ENCODE results near the gene KCP.

KCP gene

DNA sequence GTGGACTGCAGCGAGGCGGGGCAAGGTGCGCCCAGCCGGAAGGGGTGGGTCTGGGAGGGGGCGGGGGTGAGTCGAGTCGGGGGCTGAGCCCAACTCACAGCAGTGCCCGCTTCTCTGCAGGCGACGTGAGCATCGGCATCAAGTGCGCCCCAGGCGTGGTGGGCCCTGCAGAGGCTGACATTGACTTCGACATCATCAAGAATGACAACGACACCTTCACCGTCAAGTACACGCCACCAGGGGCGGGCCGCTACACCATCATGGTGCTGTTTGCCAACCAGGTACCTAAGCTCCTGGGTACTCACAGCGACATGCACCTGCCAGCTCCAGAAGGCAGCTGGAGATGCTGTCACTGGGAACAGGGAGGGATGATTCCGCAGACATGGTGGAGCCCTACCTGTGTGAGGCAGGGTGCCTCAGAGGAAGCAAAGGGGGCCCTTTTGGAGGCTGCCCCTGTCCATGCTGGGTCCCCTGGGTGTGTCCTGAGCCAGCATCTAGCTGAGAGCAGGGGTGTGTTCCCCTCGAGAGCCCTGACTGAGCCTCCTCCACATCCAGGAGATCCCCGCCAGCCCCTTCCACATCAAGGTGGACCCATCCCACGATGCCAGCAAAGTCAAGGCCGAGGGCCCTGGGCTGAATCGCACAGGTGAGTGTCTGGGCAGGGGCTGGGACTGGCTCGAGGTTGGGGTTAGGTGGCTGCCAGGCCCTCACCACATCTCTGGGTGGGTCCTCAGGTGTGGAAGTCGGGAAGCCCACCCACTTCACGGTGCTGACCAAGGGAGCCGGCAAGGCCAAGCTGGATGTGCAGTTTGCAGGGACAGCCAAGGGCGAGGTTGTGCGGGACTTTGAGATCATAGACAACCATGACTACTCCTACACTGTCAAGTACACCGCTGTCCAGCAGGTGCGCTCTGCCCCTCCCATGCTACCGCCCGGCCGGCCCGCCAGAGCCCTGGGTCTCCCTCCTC is 67.6 kb downstream of the KCP start:
- Histone ChIP-seq H3K4me3 (replicated peaks; ENCODE audit: low read depth, low read length) (no peak overlapping the region), H3K27me3 (replicated peaks; ENCODE audit: control insufficient read depth, insufficient read depth, low read length) (no peaks in the 10 kb centered on the region; the same call in 1 of the 2 replicates), H3K36me3 (ENCODE audit: control insufficient read depth, insufficient read depth, low read length) (no peaks in the 10 kb centered on the region)
- TF ChIP-seq, protein P1, sequence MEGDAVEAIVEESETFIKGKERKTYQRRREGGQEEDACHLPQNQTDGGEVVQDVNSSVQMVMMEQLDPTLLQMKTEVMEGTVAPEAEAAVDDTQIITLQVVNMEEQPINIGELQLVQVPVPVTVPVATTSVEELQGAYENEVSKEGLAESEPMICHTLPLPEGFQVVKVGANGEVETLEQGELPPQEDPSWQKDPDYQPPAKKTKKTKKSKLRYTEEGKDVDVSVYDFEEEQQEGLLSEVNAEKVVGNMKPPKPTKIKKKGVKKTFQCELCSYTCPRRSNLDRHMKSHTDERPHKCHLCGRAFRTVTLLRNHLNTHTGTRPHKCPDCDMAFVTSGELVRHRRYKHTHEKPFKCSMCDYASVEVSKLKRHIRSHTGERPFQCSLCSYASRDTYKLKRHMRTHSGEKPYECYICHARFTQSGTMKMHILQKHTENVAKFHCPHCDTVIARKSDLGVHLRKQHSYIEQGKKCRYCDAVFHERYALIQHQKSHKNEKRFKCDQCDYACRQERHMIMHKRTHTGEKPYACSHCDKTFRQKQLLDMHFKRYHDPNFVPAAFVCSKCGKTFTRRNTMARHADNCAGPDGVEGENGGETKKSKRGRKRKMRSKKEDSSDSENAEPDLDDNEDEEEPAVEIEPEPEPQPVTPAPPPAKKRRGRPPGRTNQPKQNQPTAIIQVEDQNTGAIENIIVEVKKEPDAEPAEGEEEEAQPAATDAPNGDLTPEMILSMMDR (IDR thresholded peaks at IDR 0.05; ENCODE audit: insufficient read depth, low read length, poor library complexity, severe bottlenecking), result no peak
- no peak for DNase-seq (ENCODE audit: extremely low read depth, insufficient read length)

GRCh38 chr7:128841921-128842673 is 68.4 kb downstream of the KCP start:
- DNase-seq (ENCODE audit: extremely low read depth, insufficient read length), result peak; percentile 60
- no peaks in the 10 kb centered on the region for H3K36me3 ChIP-seq (ENCODE audit: control insufficient read depth, insufficient read depth, low read length)
- TF ChIP-seq, protein P1 (IDR thresholded peaks at IDR 0.05; ENCODE audit: insufficient read depth, low read length, poor library complexity, severe bottlenecking), result peak; percentile 87
- H3K4me3 ChIP-seq (replicated peaks; ENCODE audit: low read depth, low read length), result no peak overlapping the region
- no peaks in the 10 kb centered on the region; the same call in 1 of the 2 replicates for H3K27me3 ChIP-seq (replicated peaks; ENCODE audit: control insufficient read depth, insufficient read depth, low read length)

DNA sequence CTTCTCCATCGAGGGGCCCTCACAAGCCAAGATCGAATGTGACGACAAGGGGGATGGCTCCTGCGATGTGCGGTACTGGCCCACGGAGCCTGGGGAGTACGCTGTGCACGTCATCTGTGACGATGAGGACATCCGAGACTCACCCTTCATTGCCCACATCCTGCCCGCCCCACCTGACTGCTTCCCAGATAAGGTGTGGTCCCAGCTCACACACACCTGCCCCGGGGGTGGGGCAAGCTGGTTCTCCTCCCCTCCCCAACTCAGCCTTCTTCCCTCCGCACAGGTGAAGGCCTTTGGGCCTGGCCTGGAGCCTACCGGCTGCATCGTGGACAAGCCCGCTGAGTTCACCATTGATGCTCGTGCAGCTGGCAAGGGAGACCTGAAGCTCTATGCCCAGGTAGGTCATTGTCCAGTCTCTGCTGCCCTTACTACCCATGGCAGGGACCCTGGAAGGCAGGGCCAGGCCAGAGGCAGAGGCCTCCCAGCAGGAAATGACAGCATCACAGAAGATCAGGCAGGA is 69.3 kb downstream of the KCP start:
- Histone ChIP-seq H3K27me3 (replicated peaks; ENCODE audit: control insufficient read depth, insufficient read depth, low read length) (no peaks in the 10 kb centered on the region; the same call in 1 of the 2 replicates), H3K4me3 (replicated peaks; ENCODE audit: low read depth, low read length) (no peak overlapping the region), H3K36me3 (ENCODE audit: control insufficient read depth, insufficient read depth, low read length) (no peaks in the 10 kb centered on the region)
- no peak for DNase-seq (ENCODE audit: extremely low read depth, insufficient read length)
- TF ChIP-seq, protein P1 (IDR thresholded peaks at IDR 0.05; ENCODE audit: insufficient read depth, low read length, poor library complexity, severe bottlenecking), result no peak

DNA sequence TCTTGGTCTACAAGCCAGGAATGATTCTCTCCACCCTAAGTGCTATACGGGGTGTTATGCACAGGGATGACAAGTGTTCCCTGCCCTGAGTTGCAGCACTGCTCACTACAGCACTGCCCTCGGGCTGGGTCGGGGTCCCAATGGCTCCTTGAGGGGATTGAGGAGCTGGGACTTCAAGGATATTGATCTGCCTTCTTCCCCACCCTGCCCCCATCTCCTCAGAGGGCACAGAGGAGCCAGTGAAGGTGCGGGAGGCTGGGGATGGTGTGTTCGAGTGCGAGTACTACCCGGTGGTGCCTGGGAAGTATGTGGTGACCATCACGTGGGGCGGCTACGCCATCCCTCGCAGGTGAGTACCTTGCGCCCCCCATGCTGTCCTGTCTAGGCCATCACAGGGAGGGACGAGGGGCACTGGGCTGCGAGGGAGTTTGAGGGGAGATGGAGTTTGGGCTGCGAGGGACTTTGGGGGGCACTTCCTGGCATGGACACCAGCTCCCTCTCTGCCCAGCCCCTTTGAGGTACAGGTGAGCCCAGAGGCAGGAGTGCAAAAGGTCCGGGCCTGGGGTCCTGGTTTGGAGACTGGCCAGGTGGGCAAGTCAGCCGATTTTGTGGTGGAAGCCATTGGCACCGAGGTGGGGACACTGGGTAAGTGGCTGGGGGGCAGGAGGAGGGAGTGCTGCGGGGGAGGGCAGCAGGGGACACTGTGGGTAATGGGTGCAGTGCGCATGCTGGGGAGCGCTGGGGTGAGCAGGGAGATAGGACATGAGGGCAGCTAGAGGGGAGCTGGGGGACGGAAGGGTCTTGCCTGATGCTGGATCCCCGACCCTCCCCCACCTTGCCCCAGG is 70.0 kb downstream of the KCP start:
- Histone ChIP-seq H3K4me3 (replicated peaks; ENCODE audit: low read depth, low read length) (no peak overlapping the region), H3K27me3 (replicated peaks; ENCODE audit: control insufficient read depth, insufficient read depth, low read length) (no peaks in the 10 kb centered on the region; the same call in 1 of the 2 replicates), H3K36me3 (ENCODE audit: control insufficient read depth, insufficient read depth, low read length) (no peaks in the 10 kb centered on the region)
- TF ChIP-seq, protein P1 (IDR thresholded peaks at IDR 0.05; ENCODE audit: insufficient read depth, low read length, poor library complexity, severe bottlenecking), result no peak
- no peak for DNase-seq (ENCODE audit: extremely low read depth, insufficient read length)

- Histone ChIP-seq H3K36me3 (ENCODE audit: control insufficient read depth, insufficient read depth, low read length) (no peaks in the 10 kb centered on the region), H3K27me3 (replicated peaks; ENCODE audit: control insufficient read depth, insufficient read depth, low read length) (no peaks in the 10 kb centered on the region; the same call in 1 of the 2 replicates), H3K4me3 (replicated peaks; ENCODE audit: low read depth, low read length) (no peak overlapping the region)
- TF ChIP-seq, protein P1 (IDR thresholded peaks at IDR 0.05; ENCODE audit: insufficient read depth, low read length, poor library complexity, severe bottlenecking), result no peak
- no peak for DNase-seq (ENCODE audit: extremely low read depth, insufficient read length)
Observed at GRCh38 chr7:128839751-128840177, 70.7 kb downstream of the KCP start.
